Measurements from ENCODE around the gene LSP1. TPM values are rescaled to one million over a fixed set of nuclear protein-coding genes. Genes with fewer than 3 reads are reported as not detected.

The LSP1 gene
- total RNA-seq, 4 donors from 2014 or later, result 10.3 to 36.5 (median 35.4) TPM

DNA sequence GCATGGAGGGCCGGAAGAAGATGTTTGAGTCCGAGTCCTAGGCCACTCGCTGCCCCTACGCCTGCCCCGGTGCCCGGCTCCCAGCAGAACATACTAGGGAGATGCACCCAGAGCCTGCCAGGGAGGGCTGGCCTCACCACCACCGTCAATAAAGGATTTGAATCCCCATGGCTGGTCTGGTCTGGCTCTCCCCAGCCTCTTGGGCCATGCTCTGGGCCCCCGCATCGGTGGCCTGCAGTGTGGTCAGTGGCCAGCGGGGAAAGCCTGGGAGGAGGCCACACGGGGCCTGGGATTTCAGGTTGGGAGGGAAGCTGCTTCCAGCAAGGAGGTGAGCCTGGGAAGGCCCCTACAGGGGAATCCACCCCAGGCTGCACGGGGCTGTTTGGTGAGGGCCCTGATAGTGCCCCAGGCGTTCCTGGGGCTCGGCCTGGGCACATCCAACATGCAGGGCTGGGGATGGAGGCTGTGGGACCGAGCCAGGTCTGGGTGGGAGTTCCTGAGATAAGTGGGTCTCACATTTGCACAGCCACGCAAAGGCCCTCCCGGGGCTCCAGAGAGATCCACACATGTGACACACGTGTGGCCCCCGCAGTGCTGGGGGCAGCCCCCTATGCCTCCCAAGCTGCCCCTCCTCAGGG, 11.3 kb upstream of the LSP1 start:
- DNase-seq (ENCODE audit: extremely low spot score), result no peak
- Histone ChIP-seq H3K27ac (replicated peaks in 1 of 4) (no peak overlapping the region), H3K4me3 (no peak overlapping the region), H3K9me3 (no peaks in the 10 kb centered on the region), H3K36me3 (no peaks in the 10 kb centered on the region), H3K4me1 (peaks cover 21 to 39% (median 30%) of the 10 kb centered on the region in 4 donors), H3K27me3 (no peaks in the 10 kb centered on the region)
- TF ChIP-seq POLR2A (IDR thresholded peaks at IDR 0.05; ENCODE audit: low read depth), result no peak
- no peak for TF ChIP-seq EP300 (IDR thresholded peaks at IDR 0.05)
- no peak for TF ChIP-seq POLR2AphosphoS5 (IDR thresholded peaks at IDR 0.05)
- TF ChIP-seq, protein P1, sequence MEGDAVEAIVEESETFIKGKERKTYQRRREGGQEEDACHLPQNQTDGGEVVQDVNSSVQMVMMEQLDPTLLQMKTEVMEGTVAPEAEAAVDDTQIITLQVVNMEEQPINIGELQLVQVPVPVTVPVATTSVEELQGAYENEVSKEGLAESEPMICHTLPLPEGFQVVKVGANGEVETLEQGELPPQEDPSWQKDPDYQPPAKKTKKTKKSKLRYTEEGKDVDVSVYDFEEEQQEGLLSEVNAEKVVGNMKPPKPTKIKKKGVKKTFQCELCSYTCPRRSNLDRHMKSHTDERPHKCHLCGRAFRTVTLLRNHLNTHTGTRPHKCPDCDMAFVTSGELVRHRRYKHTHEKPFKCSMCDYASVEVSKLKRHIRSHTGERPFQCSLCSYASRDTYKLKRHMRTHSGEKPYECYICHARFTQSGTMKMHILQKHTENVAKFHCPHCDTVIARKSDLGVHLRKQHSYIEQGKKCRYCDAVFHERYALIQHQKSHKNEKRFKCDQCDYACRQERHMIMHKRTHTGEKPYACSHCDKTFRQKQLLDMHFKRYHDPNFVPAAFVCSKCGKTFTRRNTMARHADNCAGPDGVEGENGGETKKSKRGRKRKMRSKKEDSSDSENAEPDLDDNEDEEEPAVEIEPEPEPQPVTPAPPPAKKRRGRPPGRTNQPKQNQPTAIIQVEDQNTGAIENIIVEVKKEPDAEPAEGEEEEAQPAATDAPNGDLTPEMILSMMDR (IDR thresholded peaks at IDR 0.05), result no peak
- intact Hi-C loops (cut with DNase I), result loop anchor here (5.0 kb wide), 1 partner anchor 41 kb away; no protein-coding TSS in a partner anchor
- WGBS, result 87% methylated on average over 10 of the region's 19 CpGs

DNA sequence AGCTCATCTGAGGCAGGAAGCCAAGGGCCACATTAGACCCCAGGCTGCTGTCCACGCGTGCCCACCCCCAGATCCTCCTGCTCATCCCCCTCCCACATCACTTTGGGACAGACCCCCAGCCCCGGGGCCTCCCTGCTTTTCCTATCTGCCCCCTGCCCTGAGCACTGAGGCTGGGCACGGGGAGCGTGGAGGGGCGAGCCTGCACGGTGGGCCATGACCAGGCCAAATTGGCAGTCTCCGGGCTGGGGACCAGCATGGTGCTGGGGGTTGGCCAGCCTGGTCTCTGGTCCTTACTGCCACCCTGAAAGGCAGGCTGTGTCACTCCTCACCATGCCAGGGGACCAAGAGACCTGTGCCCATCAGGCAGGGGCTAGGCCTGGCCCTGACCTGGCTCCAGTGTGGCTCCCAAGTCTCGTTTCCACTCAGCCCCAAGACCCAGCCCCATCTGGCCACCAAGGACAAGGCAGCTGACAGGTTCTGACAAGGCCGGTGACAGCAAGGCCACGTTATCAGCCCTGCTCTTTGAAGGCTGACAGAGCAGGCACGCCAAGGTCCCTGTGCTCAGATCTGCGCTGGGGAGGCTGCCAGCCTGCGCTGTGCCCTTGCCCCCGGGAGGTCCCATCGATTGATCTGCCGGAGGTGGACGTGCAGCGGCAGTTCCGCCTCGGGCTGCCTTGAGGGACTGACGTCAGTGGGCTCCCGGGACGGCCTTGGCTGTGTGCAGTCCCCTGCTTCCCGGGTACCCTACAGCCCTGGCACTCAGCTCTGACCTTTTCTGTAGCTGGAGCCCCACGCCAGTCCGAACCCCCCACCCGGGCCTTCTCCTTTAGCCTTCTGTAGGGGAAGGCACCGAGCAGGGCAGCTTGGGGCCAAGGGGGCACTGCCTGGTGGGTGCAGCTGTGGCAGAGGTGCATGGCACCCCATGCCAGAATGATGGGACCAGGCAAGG, 10.5 kb upstream of the LSP1 start:
- TF ChIP-seq, protein P1 (IDR thresholded peaks at IDR 0.05), result no peak
- TF ChIP-seq EP300 (IDR thresholded peaks at IDR 0.05), result no peak
- no peak for TF ChIP-seq POLR2A (IDR thresholded peaks at IDR 0.05; ENCODE audit: low read depth)
- TF ChIP-seq POLR2AphosphoS5 (IDR thresholded peaks at IDR 0.05), result no peak
- peaks cover 20 to 36% (median 29%) of the 10 kb centered on the region in 4 donors for H3K4me1 ChIP-seq
- no peak overlapping the region for H3K4me3 ChIP-seq
- no peaks in the 10 kb centered on the region for H3K36me3 ChIP-seq
- no peak overlapping the region for H3K27ac ChIP-seq (replicated peaks in 1 of 4)
- no peaks in the 10 kb centered on the region for H3K27me3 ChIP-seq
- 79% methylated on average over 13 of the region's 29 CpGs for WGBS
- intact Hi-C loops (cut with DNase I), result loop anchor here (5.0 kb wide), 1 partner anchor 40 kb away; no protein-coding TSS in a partner anchor
- H3K9me3 ChIP-seq, result no peaks in the 10 kb centered on the region
- DNase-seq (ENCODE audit: extremely low spot score), result no peak

DNA sequence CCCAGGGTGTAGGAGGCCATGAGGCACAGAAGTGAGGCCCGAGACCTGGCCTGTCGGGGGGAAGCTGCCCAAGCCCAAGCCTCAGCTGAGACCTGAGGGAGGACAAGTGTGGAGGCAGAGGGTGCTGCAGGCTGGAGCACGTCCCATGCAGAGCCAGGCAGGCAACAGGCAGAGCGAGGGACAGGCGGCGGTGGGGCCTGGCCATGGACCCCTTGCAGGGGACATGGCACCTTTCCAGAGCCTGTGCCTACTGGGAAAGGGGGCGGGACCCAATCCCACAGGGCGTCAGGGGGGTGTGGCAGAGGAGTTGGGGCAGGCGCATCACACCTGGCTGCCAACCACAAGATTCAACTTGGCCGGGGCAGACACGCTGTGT, 9.8 kb upstream of the LSP1 start:
- intact Hi-C loops (cut with DNase I), result loop anchor here (5.0 kb wide), 1 partner anchor 39 kb away; no protein-coding TSS in a partner anchor
- Histone ChIP-seq H3K4me3 (no peak overlapping the region), H3K36me3 (no peaks in the 10 kb centered on the region), H3K9me3 (no peaks in the 10 kb centered on the region), H3K27ac (replicated peaks in 1 of 4) (no peak overlapping the region), H3K27me3 (no peaks in the 10 kb centered on the region), H3K4me1 (peaks cover 14 to 29% (median 23%) of the 10 kb centered on the region in 4 donors)
- no peak for DNase-seq (ENCODE audit: extremely low spot score)
- WGBS, result 79% methylated on average over 10 of the region's 11 CpGs
- no peak for TF ChIP-seq EP300 (IDR thresholded peaks at IDR 0.05)
- TF ChIP-seq POLR2AphosphoS5 (IDR thresholded peaks at IDR 0.05), result no peak
- TF ChIP-seq, protein P1 (IDR thresholded peaks at IDR 0.05), result no peak
- no peak for TF ChIP-seq POLR2A (IDR thresholded peaks at IDR 0.05; ENCODE audit: low read depth)

DNA sequence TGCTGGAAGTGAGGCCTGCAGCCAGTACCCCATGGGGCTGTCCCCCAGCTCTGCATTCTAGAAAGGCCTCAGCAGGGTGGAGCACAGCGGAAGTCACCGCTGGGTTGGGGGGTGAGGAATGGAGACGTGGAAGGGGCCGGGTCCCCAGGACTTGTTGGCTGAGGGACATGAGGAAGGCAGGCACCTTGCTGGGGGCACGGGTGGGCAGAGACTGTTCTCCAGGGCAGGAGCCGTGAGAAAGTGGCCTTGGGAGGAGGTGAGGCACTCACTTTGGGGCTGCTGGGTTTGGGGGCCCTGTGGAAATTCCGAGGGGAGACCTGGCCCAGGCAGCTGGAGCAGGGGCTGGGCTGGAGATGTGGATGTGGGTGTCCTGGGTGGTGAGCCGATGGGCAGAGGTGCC, 9.1 kb upstream of the LSP1 start:
- intact Hi-C loops (cut with DNase I), result loop anchor here (5.0 kb wide), 1 partner anchor 39 kb away; no protein-coding TSS in a partner anchor
- peak overlapping the region in 3 of 4 donors; percentile 11 to 53 (median 35) for H3K27ac ChIP-seq (replicated peaks in 1 of 4)
- TF ChIP-seq POLR2A (IDR thresholded peaks at IDR 0.05; ENCODE audit: low read depth) (no peak), POLR2AphosphoS5 (IDR thresholded peaks at IDR 0.05) (no peak), EP300 (IDR thresholded peaks at IDR 0.05) (no peak)
- TF ChIP-seq, protein P1 (IDR thresholded peaks at IDR 0.05), result no peak

More for the DNA sequence above, 9.1 kb upstream of the LSP1 start:
- Histone ChIP-seq H3K4me1 (peaks cover 13 to 26% (median 22%) of the 10 kb centered on the region in 4 donors), H3K27me3 (no peaks in the 10 kb centered on the region), H3K36me3 (no peaks in the 10 kb centered on the region), H3K4me3 (no peak overlapping the region), H3K9me3 (no peaks in the 10 kb centered on the region)
- 81% methylated on average over 8 of the region's 8 CpGs for WGBS
- no peak for DNase-seq (ENCODE audit: extremely low spot score)
